ENCODE results near the gene ITGA7.

DNA sequence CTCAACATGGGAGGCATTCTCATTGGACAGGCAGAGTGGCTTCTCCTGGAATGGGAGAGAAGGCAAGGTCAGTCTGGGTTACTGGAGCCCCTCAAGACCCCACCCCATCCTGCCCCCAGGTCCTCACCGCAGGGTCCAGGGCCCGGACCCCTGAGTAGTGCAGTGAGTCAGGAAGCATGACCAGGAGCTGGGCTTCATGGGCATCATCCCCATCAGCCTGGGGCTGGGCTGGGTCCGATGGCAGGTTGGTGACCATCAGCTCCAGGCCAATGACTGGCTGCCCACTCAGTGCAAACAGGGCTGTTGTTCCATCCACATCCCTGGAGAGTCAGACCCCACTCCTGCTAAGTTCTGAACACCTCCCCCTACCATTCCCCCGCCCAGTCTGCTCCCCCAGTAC is 13.1 kb downstream of the ITGA7 start:
- TF ChIP-seq, protein P1, sequence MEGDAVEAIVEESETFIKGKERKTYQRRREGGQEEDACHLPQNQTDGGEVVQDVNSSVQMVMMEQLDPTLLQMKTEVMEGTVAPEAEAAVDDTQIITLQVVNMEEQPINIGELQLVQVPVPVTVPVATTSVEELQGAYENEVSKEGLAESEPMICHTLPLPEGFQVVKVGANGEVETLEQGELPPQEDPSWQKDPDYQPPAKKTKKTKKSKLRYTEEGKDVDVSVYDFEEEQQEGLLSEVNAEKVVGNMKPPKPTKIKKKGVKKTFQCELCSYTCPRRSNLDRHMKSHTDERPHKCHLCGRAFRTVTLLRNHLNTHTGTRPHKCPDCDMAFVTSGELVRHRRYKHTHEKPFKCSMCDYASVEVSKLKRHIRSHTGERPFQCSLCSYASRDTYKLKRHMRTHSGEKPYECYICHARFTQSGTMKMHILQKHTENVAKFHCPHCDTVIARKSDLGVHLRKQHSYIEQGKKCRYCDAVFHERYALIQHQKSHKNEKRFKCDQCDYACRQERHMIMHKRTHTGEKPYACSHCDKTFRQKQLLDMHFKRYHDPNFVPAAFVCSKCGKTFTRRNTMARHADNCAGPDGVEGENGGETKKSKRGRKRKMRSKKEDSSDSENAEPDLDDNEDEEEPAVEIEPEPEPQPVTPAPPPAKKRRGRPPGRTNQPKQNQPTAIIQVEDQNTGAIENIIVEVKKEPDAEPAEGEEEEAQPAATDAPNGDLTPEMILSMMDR (IDR thresholded peaks at IDR 0.05): no peak
- TF ChIP-seq POLR2AphosphoS5 (IDR thresholded peaks at IDR 0.05) (no peak), POLR2A (IDR thresholded peaks at IDR 0.05) (no peak)
